ENCODE data around the gene OGFR.

DNA sequence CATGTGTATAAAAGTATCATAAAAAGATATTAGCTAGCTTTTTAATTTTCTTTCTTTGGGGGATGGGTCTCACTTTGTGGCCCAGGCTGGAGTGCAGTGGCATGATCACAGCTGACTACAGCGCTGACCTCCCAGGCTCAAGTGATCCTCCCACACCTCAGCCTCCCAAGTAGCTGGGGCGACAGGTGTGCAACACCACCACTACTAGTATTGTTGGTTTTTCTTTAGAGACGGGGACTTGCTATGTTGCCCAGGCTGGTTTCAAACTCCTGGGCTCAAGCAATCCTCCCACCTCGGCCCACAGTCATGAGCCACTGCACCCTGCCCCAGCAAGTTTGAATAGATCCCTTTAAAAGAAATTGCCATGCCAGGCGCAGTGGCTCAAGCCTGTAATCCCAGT is 50.5 kb downstream of the OGFR start:
- TF ChIP-seq, protein P1, sequence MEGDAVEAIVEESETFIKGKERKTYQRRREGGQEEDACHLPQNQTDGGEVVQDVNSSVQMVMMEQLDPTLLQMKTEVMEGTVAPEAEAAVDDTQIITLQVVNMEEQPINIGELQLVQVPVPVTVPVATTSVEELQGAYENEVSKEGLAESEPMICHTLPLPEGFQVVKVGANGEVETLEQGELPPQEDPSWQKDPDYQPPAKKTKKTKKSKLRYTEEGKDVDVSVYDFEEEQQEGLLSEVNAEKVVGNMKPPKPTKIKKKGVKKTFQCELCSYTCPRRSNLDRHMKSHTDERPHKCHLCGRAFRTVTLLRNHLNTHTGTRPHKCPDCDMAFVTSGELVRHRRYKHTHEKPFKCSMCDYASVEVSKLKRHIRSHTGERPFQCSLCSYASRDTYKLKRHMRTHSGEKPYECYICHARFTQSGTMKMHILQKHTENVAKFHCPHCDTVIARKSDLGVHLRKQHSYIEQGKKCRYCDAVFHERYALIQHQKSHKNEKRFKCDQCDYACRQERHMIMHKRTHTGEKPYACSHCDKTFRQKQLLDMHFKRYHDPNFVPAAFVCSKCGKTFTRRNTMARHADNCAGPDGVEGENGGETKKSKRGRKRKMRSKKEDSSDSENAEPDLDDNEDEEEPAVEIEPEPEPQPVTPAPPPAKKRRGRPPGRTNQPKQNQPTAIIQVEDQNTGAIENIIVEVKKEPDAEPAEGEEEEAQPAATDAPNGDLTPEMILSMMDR (IDR thresholded peaks at IDR 0.05) = no peak
- no peak for TF ChIP-seq POLR2A (IDR thresholded peaks at IDR 0.05)

Data from vagina (tissue), 2 donors.